Lower lobe of right lung (tissue), 2 donors: ENCODE data around the gene DENND10. TPM values are rescaled to one million over a fixed set of nuclear protein-coding genes. Genes with fewer than 3 reads are reported as not detected.
A peak's percentile ranks its signal among the peaks of the same experiment; 100 is the strongest.
"Not testable (repeated sequence)": the region's sequence is repeated elsewhere in the genome, so short reads cannot be mapped to it uniquely, and the experiment has no call there.

Experiments
- ATAC-seq, 2 donors: fragments of 200-7000 bp; cut with Tn5 transposase; one replicate each; pipeline ENCODE4 v1.9.1; 2020 to 2022; ENCODE audit warnings: mild to moderate bottlenecking in 2 of 2, moderate library complexity in 2 of 2
- DNase-seq: peaks from one replicate; pipeline ENCODE4 v3.0.0-alpha.2; 2020
- H3K27ac ChIP-seq: fragments of 200-600 bp; one replicate; pipeline ENCODE4 v1.8.0; 2022
- H3K27me3 ChIP-seq: fragments of 200-600 bp; one replicate; pipeline ENCODE4 v1.8.0; 2022; ENCODE audit warnings: low read depth
- H3K36me3 ChIP-seq: fragments of 200-600 bp; one replicate; pipeline ENCODE4 v1.8.0; 2022; ENCODE audit warnings: mild to moderate bottlenecking
- H3K4me1 ChIP-seq: fragments of 200-600 bp; one replicate; pipeline ENCODE4 v1.8.0; 2022
- H3K4me3 ChIP-seq: fragments of 200-600 bp; one replicate; pipeline ENCODE4 v1.8.0; 2022; ENCODE audit warnings: mild to moderate bottlenecking
- H3K9me3 ChIP-seq: fragments of 200-600 bp; one replicate; pipeline ENCODE4 v1.8.0; 2022
- intact Hi-C: fragments of 100-400 bp; cut with DNase I; formaldehyde crosslinking; loops from one replicate; pipeline ENCODE4 v1.11.0; 2022
- total RNA-seq: library from RNA; stranded (reverse); fragmentation: NEBNext Ultra II Directional; extraction: Animal tissue kit (Norgen Biotek cat#: 25700); gene quantifications from one replicate; pipeline ENCODE4 v1.2.1, GENCODE V29; 2021
- TF ChIP-seq, protein P1 (sequence below): fragments of 200-600 bp; IDR thresholded peaks from one replicate; pipeline ENCODE4 v1.8.0; 2022; ENCODE audit warnings: antibody characterized with exemption, mild to moderate bottlenecking
- donor health status: DM: no; HTN: yes; CAD: no; lungs with severe emphysema.

The DENND10 gene
- total RNA-seq, 1 donor from 2014 or later, result 33.8 TPM

DNA sequence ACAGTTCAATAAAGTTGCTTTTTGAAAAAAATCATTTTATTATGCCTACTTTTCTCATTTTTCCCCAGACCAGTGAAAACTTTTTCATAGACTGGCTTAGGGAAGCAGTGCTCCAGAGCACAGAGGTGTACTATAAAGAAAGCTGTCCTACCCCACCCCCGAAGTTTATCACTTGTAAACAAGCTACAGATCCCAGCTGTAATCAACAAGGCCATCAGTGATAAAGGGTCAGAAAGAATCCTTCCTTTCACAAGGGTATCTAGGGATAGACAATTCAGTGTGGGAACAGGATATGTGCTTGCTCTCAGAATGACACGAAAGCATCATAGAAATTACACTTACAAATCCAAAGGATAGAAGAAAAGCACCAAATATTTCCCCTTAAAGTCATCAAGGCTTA is 70.2 kb downstream of the DENND10 start:
- intact Hi-C loops, result no loop called here
- Histone ChIP-seq H3K27ac (no peak overlapping the region), H3K27me3 (no peaks in the 10 kb centered on the region), H3K36me3 (peaks cover 72% of the 10 kb centered on the region), H3K4me3 (no peak overlapping the region), H3K9me3 (no peaks in the 10 kb centered on the region), H3K4me1 (peaks cover 23% of the 10 kb centered on the region)
- TF ChIP-seq, protein P1, sequence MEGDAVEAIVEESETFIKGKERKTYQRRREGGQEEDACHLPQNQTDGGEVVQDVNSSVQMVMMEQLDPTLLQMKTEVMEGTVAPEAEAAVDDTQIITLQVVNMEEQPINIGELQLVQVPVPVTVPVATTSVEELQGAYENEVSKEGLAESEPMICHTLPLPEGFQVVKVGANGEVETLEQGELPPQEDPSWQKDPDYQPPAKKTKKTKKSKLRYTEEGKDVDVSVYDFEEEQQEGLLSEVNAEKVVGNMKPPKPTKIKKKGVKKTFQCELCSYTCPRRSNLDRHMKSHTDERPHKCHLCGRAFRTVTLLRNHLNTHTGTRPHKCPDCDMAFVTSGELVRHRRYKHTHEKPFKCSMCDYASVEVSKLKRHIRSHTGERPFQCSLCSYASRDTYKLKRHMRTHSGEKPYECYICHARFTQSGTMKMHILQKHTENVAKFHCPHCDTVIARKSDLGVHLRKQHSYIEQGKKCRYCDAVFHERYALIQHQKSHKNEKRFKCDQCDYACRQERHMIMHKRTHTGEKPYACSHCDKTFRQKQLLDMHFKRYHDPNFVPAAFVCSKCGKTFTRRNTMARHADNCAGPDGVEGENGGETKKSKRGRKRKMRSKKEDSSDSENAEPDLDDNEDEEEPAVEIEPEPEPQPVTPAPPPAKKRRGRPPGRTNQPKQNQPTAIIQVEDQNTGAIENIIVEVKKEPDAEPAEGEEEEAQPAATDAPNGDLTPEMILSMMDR, result no peak
- ATAC-seq (no peak), DNase-seq (no peak)

DNA sequence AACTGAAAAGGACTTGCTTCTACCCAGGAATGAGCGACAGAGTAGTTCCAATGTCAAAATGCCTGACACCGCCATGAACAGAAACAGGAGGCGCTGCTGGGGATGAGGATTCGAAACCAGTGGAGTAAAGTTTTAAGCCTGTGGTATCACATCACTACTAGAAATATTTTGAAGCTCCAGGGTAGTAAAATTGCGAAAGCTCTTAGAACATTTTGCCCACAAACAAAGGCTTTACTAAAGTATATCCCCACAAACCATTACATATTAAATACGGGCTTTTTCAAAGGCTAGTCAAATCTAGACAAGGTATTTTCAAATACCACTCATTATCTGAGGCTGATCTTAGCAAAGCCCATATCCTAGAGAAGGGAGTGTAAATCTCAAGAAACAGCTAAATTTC is 72.3 kb downstream of the DENND10 start:
- intact Hi-C loops, result no loop called here
- ATAC-seq (no peak), DNase-seq (no peak)
- TF ChIP-seq, protein P1, result no peak
- Histone ChIP-seq H3K27ac (no peak overlapping the region), H3K4me1 (peaks cover 25% of the 10 kb centered on the region), H3K36me3 (peaks cover 53% of the 10 kb centered on the region), H3K9me3 (no peaks in the 10 kb centered on the region), H3K4me3 (no peak overlapping the region), H3K27me3 (no peaks in the 10 kb centered on the region)

DNA sequence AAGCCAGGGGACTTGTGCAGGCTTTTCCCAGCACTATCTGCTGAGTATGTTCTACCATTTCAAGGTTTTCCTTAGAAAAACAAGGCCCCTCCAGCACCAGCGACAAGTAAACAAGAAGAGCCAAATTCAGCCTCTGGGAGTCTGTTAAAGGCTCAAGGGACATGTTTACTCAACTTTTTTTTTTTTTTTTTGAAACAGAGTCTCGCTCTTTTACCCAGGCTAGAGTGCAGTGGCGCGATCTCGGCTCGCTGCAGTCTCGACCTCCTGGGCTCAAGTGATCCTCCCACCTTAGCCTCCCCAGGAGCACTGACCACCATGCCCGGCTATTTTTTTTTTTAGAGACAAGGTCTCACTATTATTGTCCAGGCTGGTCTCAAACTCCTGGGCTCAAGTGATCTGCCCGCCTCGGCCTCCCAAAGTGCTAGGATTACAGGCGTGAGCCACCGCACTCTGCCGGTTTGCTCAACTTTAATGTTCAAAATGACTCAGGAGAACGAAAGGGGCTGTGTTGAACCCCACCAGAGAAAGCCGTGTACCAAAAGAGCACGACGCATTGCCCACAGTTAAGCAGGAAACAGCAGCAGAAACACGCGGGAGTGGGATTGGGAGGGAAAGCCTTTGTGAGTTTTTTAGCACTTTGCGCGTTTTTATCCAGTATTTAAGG is 73.9 kb downstream of the DENND10 start:
- H3K27me3 ChIP-seq, result no peaks in the 10 kb centered on the region
- no peaks in the 10 kb centered on the region for H3K9me3 ChIP-seq
- DNase-seq (no peak), ATAC-seq (peak; percentile 11 to 30)
- peaks cover 36% of the 10 kb centered on the region for H3K36me3 ChIP-seq
- intact Hi-C loops, result no loop called here
- TF ChIP-seq, protein P1, result no peak
- peak overlapping the region; percentile 82 for H3K4me3 ChIP-seq
- H3K27ac ChIP-seq, result peak overlapping the region; percentile 86
- peaks cover 25% of the 10 kb centered on the region for H3K4me1 ChIP-seq

DNA sequence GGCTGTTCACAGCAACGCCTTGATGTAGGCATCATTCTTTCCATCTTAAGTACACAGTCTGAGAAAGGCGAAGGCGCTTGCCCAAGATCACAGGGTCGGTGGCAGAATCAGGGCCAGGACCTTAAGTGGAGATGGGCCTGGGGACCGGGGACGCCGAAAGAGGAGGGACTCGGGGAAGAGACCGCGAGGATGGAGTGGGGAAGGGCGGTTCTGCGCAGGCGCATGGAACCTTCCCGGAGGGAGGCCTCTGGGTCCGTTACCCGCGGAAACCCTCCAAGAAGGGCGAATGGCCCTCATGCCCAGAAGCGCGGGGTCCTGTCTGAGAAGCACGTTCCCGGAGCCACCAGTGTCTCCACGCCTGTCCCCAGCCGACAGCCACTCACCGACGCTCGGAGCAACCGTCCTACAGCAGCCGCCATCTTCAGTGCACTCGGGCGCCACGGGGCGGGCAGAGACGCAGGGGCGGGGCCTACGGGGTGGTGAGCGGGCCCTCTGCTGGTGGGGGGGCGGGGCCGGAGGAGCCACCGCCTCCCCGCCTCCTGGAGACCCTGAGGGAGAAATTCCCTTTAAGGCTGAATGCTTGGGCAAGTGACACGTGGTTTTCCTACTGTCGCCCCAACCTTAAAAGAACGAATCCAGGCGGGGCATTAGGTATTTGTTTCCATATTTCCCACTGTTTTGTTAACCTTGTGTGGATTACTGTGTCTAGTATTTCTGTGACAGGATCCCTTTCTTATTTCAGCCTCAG is 74.6 kb downstream of the DENND10 start, which contains the start of gene PRDX3:
PRDX3 (minus strand) TSS at position 441 of the 748 bp plus-strand sequence; CDS start at position 419, 22 bp downstream.
- peaks cover 29% of the 10 kb centered on the region for H3K36me3 ChIP-seq
- intact Hi-C loops, result no loop called here

DNA sequence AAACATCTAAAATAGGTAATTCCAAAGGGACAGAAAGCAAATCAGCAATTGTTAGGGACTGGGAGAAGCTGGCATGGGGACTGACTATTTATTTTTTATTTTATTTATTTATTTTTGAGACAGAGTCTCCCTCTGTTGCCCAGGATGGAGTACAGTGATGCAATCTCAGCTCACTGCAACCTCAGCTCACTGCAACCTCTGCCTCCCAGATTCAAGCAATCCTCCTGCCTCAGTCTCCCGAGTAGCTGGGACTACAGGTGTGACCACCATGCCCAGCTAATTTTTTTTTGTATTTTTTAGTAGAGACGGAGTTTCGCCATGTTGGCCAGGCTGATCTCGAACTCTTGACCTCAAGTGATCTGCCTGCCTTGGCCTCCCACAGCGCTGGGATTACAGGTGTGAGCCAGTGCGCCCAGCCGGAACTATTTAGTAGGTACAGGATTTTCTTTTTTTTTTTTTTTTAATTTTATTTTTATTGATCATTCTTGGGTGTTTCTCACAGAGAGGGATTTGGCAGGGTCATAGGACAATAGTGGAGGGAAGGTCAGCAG is 77.0 kb downstream of the DENND10 start:
- intact Hi-C loops, DNase-seq: not testable (repeated sequence)

More for the DNA sequence above, 74.6 kb downstream of the DENND10 start, which contains the start of gene PRDX3:
- DNase-seq, result peak; percentile 96
- H3K27ac ChIP-seq, result peak within 1 kb of the TSS; percentile 86
- ATAC-seq, result peak; percentile 100
- no peaks in the 10 kb centered on the region for H3K9me3 ChIP-seq
- no peaks in the 10 kb centered on the region for H3K27me3 ChIP-seq
- peak within 1 kb of the TSS; percentile 82 for H3K4me3 ChIP-seq
- peaks cover 25% of the 10 kb centered on the region for H3K4me1 ChIP-seq
- TF ChIP-seq, protein P1, result peak; percentile 25

More for the DNA sequence above, 77.0 kb downstream of the DENND10 start:
- not testable (repeated sequence) for H3K9me3 ChIP-seq, H3K27ac ChIP-seq, ATAC-seq, H3K27me3 ChIP-seq, H3K4me3 ChIP-seq
- H3K36me3 ChIP-seq, result peaks cover 11% of the 10 kb centered on the region
- H3K4me1 ChIP-seq, result peaks cover 25% of the 10 kb centered on the region
